AG10803 (cell line): ENCODE measurements around the gene SMIM28.
"Not testable (repeated sequence)": the region's sequence is repeated elsewhere in the genome, so short reads cannot be mapped to it uniquely, and the experiment has no call there.

Experiments
- DNase-seq: peaks from one replicate; pipeline ENCODE4 v3.0.0; 2010; ENCODE audit warnings: low read depth
- H3K4me3 ChIP-seq: 2 replicates; pipeline ENCODE4 v1.5.1; 2011; ENCODE audit warnings: mild to moderate bottlenecking, low read length, control low read depth
- TF ChIP-seq, protein P1 (sequence below): conservative IDR thresholded peaks from 2 replicates; pipeline ENCODE4 v1.5.1; 2011; ENCODE audit warnings: mild to moderate bottlenecking, low read length, control low read depth, inconsistent platforms

The SMIM28 gene

GRCh38 chr6:138346302-138347195 lies 31.2 kb upstream of the SMIM28 start:
- peak; percentile 75 for DNase-seq
- TF ChIP-seq, protein P1, sequence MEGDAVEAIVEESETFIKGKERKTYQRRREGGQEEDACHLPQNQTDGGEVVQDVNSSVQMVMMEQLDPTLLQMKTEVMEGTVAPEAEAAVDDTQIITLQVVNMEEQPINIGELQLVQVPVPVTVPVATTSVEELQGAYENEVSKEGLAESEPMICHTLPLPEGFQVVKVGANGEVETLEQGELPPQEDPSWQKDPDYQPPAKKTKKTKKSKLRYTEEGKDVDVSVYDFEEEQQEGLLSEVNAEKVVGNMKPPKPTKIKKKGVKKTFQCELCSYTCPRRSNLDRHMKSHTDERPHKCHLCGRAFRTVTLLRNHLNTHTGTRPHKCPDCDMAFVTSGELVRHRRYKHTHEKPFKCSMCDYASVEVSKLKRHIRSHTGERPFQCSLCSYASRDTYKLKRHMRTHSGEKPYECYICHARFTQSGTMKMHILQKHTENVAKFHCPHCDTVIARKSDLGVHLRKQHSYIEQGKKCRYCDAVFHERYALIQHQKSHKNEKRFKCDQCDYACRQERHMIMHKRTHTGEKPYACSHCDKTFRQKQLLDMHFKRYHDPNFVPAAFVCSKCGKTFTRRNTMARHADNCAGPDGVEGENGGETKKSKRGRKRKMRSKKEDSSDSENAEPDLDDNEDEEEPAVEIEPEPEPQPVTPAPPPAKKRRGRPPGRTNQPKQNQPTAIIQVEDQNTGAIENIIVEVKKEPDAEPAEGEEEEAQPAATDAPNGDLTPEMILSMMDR = no peak
- no peak overlapping the region for H3K4me3 ChIP-seq

GRCh38 chr6:138347864-138348263 lies 29.8 kb upstream of the SMIM28 start:
- TF ChIP-seq, protein P1 = no peak
- no peak for DNase-seq
- H3K4me3 ChIP-seq = no peak overlapping the region

GRCh38 chr6:138349891-138350290 lies 27.8 kb upstream of the SMIM28 start:
- no peak overlapping the region for H3K4me3 ChIP-seq
- TF ChIP-seq, protein P1 = no peak
- peak; percentile 79 for DNase-seq

DNA sequence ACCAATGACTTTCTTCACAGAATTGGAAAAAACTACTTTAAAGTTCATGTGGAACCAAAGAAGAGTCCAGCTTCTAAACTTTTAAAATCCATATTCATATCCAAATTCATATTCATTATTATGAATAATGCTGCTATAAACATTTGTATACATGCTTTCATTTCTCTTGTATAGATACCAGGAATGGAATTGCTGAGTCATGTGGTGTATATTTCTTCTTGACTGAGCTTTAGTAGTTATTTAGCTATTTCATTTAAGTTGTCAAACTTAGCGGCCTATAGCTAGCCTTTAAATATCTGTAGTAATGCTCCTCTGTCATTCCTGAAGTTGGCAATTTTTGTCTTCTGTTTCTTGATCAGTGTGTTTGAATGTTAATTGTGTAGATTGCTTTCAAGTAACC lies 19.8 kb upstream of the SMIM28 start:
- no peak overlapping the region for H3K4me3 ChIP-seq
- TF ChIP-seq, protein P1 = no peak
- DNase-seq = no peak

- not testable (repeated sequence) for DNase-seq
Observed at GRCh38 chr6:138368684-138369083, 9.0 kb upstream of the SMIM28 start.

DNA sequence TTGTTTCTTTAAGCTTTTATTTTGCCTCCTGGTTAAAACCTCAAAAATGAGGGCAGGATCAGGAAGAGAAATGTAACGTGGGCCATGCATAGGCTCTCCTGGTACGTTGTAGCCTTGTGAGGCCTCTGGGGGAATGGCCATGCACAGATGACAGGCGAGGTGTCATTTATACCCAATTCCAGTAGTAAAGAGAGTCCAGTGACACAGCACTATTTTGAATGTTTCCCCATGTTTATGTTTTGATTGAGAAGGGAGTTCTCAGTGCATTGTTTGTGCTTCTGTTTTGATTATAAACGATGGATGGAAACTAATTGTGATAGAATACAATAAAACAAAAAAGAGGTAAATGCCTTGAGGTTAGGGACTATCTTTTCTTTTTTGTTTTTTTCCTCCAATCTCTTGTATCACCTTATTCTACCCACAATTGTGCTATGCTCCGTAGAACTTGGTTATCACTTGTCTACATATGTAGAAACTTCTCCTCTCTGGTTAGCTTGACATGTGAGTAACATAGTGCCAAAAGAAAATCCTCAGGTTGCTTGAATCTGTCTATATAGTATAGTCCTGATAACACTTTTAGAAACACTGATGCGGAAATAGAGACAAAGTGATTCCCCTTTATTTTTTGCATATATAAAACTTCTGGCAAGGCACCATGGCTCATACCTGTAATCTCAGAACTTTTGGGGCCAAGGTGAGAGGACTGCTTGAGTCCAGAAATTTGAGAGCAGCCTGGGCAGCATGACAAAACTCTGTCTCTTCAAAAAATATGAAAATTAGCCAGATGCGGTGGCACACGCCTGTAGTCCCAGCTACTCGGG lies 6.9 kb upstream of the SMIM28 start:
- no peak for DNase-seq
- TF ChIP-seq, protein P1 = no peak
- no peak overlapping the region for H3K4me3 ChIP-seq

More at GRCh38 chr6:138368684-138369083, 9.0 kb upstream of the SMIM28 start:
- H3K4me3 ChIP-seq = not testable (repeated sequence)

DNA sequence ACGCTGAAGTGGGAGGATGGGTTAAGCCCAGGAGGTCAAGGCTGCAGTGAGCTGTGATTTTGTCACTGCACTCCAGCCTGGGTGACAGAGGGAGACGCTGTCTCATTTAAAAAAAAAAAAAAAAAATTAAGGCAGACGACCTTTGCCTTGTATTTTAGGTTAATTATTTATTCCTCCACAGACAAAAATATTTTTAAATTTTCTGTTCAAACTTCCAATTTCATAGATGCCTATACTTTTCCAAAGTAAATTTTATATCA lies 6.3 kb upstream of the SMIM28 start:
- TF ChIP-seq, protein P1 = no peak
- no peak for DNase-seq
- no peak overlapping the region for H3K4me3 ChIP-seq
